ENCODE data around the gene ARMH4. TPM values are rescaled to one million over a fixed set of nuclear protein-coding genes. Genes with fewer than 3 reads are reported as not detected.

ARMH4 gene
- total RNA-seq, 1 experiment from 2014 or later: 42.6 TPM

DNA sequence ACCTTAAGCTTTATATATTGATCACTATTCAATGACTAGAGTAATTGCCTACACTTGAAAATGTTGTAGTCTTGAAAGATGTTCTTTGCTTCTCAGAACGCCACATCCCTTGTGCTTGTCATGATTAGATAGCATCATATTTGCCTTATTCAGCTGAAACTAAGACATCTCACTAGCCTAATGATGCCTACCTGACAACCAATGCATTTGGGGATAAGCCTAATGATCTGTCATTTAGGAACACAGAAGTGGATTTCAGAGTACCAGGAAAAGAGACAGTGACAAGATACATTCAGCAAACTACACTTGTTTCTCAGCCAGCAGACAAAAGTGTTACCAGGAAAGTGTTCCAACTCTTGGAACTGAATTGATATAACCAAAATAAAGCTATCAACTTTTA lies 83.7 kb downstream of the ARMH4 start:
- Histone ChIP-seq H3K27ac (ENCODE audit: insufficient read length, low read depth, low read length) (no peak overlapping the region), H3K14ac (ENCODE audit: insufficient read depth, low read length) (no peak overlapping the region), H3K4me1 (ENCODE audit: insufficient read depth, low read length) (no peaks in the 10 kb centered on the region), H2BK5ac (ENCODE audit: insufficient read length, low read length) (no peak overlapping the region), H4K5ac (ENCODE audit: insufficient read length, low read depth, low read length) (no peak overlapping the region), H2BK120ac (ENCODE audit: low read depth, low read length, poor library complexity, severe bottlenecking) (no peak overlapping the region), H3K27me3 (ENCODE audit: insufficient read depth, low read length) (no peaks in the 10 kb centered on the region), H3K9ac (ENCODE audit: extremely low read depth, insufficient read length, low read length) (no peak overlapping the region), H2BK15ac (ENCODE audit: low read depth, low read length) (no peak overlapping the region), H3K23ac (ENCODE audit: insufficient read length, low read depth, low read length) (no peak overlapping the region), H3K4me2 (ENCODE audit: insufficient read depth, insufficient read length, low read length) (no peak overlapping the region), H4K8ac (replicated peaks; ENCODE audit: insufficient read length, low read depth, low read length) (no peak overlapping the region), H3K23me2 (ENCODE audit: insufficient read length, low read depth, low read length, poor library complexity, severe bottlenecking) (no peaks in the 10 kb centered on the region), H3K79me1 (ENCODE audit: insufficient read depth, low read depth, low read length, poor library complexity, severe bottlenecking) (no peaks in the 10 kb centered on the region), H3T11ph (ENCODE audit: low read length) (no peak overlapping the region), H2BK12ac (ENCODE audit: insufficient read length, low read depth, low read length) (no peak overlapping the region), H2BK20ac (ENCODE audit: low read depth, low read length, poor library complexity, severe bottlenecking) (no peak overlapping the region), H2AFZ (ENCODE audit: low read length) (no peak overlapping the region), H3K9me3 (ENCODE audit: control insufficient read depth, low read depth, low read length) (no peaks in the 10 kb centered on the region), H4K20me1 (ENCODE audit: control insufficient read depth, insufficient read depth, insufficient read length) (no peaks in the 10 kb centered on the region), H3K79me2 (ENCODE audit: insufficient read depth, low read length) (no peaks in the 10 kb centered on the region), H2AK5ac (ENCODE audit: insufficient read length, low read length) (no peak overlapping the region), H4K91ac (ENCODE audit: insufficient read length, low read depth, low read length) (no peak overlapping the region), H3K4ac (ENCODE audit: low read depth, low read length) (no peak overlapping the region), H3K18ac (ENCODE audit: insufficient read length, low read depth, low read length) (no peak overlapping the region), H3K56ac (ENCODE audit: insufficient read length, low read depth, low read length) (no peak overlapping the region)
- WGBS (ENCODE audit: extremely low coverage, insufficient read length, low lambda C conversion rate): no CpG with 5 or more reads among the region's 1 CpG
- H3K4me3 Mint-ChIP-seq: no peak overlapping the region
- no peaks in the 10 kb centered on the region; a peak in 1 of 7 replicates for H3K36me3 Mint-ChIP-seq (ENCODE audit: insufficient read depth in 1 of 3, low read depth in 3 of 3)
- no peaks in the 10 kb centered on the region for H3K9me3 Mint-ChIP-seq
- H3K4me1 Mint-ChIP-seq: no peaks in the 10 kb centered on the region
- H3K27ac Mint-ChIP-seq: no peak overlapping the region
- DNase-seq: no peak
- no peak for TF ChIP-seq CTCF (conservative IDR thresholded peaks at IDR 0.05)
- H3K27me3 Mint-ChIP-seq (ENCODE audit: low read depth): no peaks in the 10 kb centered on the region

Measured in H9 (cell line).